Measurements from ENCODE around the gene SLC6A12.
"Not testable (repeated sequence)": the region's sequence is repeated elsewhere in the genome, so short reads cannot be mapped to it uniquely, and the experiment has no call there.

The SLC6A12 gene

DNA sequence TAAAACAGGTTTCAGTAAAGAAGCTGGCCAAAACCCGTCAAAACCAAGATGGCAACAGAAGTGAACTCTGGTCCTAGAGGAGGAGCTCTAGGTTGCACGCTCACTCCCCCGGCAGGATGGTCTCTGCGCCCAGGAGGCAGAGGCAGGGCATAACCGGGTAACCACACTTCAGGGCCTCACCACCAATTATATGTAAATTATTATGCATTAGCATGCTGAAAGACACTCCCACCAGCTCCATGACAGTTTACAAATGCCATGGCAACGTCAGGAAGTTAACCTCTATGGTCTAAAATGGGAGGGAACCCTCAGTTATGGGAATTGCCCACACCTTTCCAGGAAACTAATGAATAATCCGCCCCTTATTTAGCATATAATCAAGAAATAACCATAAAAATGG, 20.1 kb upstream of the SLC6A12 start:
- no peak for DNase-seq

DNA sequence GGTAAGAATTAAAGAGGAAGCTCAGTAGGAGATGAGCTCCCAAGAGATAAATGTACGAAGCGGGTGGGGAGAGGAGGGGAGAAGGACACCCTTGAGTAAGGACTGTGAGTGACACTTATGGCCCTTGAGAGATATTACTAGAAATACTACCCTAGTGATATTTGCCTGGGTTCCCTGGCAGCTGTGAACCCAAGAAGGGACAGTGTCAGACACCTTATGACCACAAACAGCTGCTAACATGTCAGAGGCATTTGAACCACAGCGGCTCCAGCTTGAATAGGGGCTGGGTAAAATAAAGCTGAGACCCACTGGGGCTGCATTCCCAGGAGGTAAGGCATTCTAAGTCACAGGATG, 19.6 kb upstream of the SLC6A12 start:
- no peak for DNase-seq

DNA sequence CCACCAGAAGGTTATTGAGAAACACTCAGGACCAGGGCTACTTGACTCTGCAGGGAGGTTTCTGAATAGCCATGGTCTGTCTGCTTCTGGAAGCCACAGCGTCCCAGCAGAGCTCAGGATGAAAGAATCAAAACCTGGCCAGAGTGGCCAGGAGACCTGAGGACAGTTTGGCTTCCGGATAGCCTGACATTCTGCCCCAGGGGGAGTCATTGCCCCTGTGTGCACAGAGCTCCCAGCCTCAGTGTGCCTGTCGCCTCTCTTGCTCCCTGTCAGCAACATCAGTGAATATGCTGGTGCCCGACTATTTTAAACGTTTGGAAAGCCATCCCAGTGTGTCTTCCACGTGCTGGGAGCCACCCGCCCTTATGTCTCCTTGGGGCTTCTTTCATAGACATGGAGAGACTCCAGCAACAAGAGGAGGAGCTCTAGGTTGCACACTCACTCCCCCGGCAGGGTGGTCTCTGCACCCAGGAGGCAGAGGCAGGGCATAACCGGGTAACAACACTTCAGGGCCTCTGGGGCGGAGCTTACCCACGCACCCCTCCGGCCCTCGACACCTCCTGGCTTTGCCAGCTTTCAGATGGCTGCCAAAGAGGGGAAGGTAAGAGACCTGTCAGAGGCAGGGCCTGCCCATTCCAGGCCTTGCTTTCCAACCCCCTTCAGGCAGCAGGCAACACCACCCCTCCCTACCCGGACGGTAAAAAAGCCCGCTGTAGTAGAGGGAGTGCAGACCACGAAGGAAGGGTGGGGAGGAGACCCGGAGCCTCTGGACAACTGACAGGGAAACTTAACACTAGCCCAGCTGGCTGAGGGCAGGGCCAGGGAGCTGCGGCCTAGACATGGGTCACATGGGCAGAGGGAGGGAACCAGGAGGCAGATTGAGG, 19.0 kb upstream of the SLC6A12 start:
- no peak for DNase-seq

DNA sequence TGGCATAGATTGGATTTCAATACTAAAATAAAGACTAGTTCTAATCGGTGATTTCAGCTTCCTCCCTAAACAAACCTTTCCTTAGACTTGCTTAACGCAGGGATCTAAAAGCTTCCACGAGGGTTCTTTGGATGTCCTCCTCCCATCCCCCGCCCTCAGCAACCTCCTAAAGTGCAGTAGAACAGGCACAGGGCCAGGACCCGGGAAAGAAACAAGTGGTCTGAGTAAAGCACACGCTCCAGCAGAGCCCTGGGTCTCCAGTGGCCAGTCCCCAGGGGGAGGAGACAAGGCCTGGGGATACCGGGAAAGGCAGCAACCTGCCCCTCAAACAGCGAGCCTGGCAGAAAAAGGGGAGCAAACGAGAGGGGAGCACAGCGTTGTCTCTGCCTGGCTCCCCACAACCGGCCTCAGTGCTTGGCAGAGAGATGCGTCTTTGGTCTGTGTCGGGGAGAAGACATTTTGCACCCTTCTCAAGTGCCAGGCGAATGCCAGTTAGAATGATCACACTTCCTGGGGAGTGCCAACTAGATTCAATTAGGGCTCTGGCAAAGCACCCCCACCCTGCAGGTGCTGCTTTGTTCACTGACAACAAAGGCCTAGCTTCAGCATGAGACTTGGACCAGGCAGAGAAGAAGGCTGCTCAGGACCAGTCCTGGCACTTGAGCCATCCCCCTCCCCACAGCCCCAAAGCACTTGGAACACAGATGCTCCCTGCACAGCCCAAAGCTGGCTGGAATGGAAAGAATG, 17.1 kb upstream of the SLC6A12 start:
- no peak for DNase-seq

DNA sequence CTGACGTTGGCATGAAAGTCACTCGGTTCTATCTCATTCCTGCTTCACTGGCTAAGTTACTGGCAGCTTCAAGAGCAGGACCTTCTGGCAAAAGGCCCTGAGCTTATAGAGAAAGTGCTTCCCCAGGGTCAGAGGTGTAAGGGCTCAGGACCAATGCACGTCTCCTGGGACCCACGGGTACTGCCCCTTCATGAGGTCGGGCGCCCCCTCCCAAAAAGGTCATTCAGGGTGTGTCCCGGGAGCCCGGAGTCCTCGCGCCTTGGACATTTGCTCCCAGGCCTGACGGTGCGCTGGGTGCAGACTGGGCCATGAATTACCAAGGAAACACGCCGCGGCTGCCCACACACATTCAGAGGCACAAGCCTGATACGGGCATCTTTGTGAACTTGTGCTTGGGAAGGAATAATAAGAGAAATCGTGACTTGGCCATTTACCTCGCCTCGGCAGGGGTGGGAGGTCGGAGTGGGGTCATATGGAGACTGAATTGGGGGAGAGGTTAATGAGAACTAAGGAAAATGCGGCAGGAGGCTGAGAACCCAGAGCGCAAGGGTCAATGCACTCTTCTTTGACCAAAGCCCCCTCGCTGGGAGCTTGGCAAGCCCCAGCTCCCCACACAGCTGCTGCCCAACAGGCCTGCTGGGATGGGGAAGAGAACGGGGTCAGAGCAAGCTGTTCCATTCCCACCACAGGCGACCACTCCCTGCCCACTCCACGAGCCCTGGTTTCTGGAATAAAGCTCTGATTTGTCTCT, 15.7 kb upstream of the SLC6A12 start:
- DNase-seq: no peak

- no peak for DNase-seq
Observed at GRCh38 chr12:228846-229200, 14.9 kb upstream of the SLC6A12 start.

- no peak for DNase-seq
Observed at GRCh38 chr12:227923-228845, 14.2 kb upstream of the SLC6A12 start.

- DNase-seq: no peak
Observed at GRCh38 chr12:227286-227915, 13.4 kb upstream of the SLC6A12 start.

DNA sequence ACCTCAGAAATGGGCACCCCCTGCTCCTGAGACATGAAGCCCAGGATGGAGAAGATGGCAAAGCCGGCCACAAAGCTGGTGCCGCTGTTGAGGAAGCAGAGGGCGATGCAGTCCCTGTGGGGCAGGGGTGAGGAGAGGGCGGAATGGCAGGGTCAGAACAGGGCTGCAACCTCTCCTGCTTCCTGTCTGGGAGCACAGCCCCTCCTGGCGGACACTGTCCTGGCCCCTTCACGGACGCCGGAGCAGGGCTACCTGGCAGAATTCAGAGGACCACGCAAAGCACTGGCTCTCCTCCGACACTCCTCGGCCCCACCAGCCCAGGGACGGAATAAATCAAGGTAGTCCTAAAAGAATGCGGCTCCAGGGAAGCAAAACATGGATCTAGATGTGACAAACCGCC, 12.4 kb upstream of the SLC6A12 start:
- no peak for DNase-seq

DNA sequence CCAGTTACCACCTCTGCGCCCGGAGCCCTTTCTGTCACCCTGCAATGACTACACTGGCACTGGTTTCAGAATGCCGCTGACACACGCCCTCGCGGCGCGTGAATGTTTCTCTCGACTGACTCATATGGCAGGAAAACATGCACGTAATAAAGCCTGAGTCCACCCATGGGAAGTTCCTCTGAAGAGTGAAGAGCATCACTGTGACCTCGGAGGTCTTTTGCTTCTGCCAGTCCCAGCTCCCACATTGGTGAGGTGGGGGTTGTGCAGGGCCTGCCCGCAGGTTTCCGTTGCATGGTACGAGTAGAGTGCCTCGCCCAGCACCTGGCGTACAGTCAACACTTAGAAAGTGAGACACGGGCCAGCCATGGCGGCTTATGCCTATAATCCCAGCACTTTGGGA, 11.1 kb upstream of the SLC6A12 start:
- DNase-seq: peak; percentile 13 to 25

DNA sequence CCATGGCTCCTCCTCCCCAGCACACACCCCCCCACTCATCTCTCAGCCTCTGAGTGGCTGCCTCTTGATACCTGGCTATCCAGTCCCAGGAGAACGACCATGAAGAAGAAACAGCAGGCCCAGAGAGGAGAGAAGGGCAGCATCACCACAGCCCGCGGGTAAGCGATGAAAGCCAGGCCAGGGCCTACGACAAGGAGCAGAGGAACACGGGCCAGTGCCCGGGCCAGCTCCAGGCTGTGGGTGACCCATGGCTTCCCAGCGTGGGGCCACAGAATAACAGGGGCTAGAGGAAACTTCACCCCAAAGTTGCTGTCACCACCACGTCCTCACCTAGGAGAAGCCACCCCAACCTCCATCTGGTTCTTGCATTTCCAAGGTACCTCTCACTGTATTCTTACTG, 10.4 kb upstream of the SLC6A12 start:
- no peak for DNase-seq

GRCh38 chr12:223841-224240, 9.9 kb upstream of the SLC6A12 start:
- DNase-seq: no peak

GRCh38 chr12:221736-222135, 7.8 kb upstream of the SLC6A12 start:
- no peak for DNase-seq

GRCh38 chr12:220946-221550, 7.1 kb upstream of the SLC6A12 start:
- no peak for DNase-seq

- DNase-seq: no peak
Observed at GRCh38 chr12:220491-220890, 6.5 kb upstream of the SLC6A12 start.

- DNase-seq: peak; percentile 75 to 79
Observed at GRCh38 chr12:219891-220352, 6.0 kb upstream of the SLC6A12 start.

DNA sequence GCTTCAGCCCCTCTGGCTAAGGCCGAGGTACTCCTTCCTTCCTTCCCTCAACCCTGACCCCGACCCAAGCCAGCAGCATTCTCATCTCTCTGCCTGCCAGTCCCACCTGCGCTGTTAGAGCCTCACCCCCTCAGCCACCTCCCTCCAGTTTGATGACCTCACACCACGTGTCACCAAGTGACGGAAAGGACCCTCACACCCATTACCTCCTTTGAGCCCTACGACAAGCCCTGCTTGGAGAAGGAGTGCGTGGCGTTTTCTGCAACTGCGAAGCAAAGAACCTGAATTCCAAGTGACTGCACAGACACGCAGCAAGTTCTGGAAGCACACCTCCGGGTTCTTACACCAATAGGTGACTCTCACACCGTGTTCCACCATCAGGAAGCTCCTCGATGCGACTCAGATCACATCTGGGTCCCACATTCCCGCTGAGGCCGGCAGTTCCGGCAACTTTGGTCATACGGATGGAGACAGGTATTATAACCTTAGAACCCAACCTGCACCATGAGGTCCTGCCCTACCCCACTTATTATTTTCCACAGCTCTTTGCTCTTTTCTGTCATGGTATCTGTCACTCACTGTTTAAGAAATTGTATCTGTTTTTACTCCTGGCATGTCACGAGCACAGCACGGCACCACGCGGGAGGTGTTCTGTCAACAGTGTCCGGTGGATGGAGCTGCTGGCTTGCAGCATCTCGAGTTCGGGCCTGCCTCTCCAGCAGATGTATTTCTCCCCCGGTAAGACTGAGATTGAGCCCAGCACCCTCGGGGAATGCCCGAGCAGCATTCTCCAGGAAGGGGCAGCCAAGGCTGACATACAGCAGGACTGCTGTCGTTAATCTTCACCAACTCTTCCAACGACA, 5.0 kb upstream of the SLC6A12 start:
- DNase-seq: no peak

DNA sequence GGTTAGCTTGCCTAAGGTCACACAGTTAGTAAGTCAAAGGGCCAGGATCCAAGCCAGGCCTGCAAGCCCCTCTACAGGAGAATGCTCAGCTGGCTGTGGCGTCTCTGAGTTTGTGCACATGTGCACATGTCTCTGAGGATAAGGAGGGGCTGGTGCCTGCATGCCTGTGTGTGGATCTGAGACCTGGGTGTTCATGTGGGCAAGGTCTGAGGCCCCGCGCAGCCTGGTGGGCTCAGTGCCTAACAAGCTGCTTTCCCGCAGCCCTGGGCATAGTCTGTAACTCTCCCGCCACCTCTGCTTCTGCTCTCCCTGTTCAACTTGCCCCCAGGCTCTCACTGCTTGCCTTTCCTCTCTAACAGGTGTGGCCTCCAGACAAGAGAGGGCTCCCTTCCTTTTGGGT, 4.3 kb upstream of the SLC6A12 start:
- no peak for DNase-seq

- DNase-seq: not testable (repeated sequence)
Observed at GRCh38 chr12:217029-217428, 3.1 kb upstream of the SLC6A12 start.

- no peak for DNase-seq
Observed at GRCh38 chr12:215116-215515, 1.2 kb upstream of the SLC6A12 start.

DNA sequence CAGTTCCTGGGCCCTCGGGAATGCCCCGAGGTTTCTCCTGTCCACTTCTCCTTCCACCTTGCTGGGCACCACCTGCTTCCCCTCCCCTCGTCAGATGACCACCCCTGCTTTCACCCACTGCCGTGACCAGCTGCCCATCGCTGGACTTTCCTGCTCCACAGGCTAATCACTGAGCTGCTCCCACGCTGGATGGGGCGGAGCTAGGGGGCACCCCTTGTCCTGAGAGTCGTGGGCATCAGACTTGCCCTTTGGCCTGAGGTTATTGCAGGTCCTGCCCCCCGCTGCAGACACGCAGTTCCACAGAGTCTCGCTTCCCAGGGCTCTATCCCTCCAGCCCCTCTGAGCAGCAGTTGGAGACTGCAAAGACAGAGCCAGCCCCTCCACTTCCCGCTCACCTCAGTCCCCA, 427 bp downstream of the SLC6A12 start:
- no peak for DNase-seq
